ENCODE measurements around the gene RUSF1.
"Not testable (repeated sequence)": the region's sequence is repeated elsewhere in the genome, so short reads cannot be mapped to it uniquely, and the experiment has no call there.

The RUSF1 gene

GRCh38 chr16:31487071-31487719 is 21.0 kb downstream of the RUSF1 start:
- no peak for DNase-seq (ENCODE audit: low spot score)

DNA sequence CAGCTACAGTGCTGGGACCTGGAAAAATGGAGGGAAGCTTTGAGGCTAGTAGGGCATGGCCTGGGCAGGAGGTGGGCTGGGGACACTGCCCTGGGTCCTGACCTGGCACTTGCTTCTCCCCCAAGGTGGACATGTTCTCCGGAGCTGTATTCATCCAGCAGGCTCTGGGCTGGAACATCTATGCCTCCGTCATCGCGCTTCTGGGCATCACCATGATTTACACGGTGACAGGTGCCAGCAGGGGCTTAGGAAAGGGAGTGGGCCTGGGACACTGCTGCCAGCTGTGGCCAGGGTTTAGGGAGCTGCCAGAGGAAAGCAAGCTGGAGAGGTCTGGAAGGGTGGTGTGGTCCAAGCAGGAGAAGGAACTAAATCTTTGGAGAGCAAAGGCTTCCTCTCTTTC is 22.1 kb downstream of the RUSF1 start:
- DNase-seq (ENCODE audit: low spot score) = no peak

- no peak for DNase-seq (ENCODE audit: low spot score)
Observed at GRCh38 chr16:31485571-31485970, 22.6 kb downstream of the RUSF1 start.

- DNase-seq (ENCODE audit: low spot score) = no peak
Observed at GRCh38 chr16:31484491-31485171, 23.6 kb downstream of the RUSF1 start.

GRCh38 chr16:31484048-31484447 is 24.1 kb downstream of the RUSF1 start:
- not testable (repeated sequence) for DNase-seq (ENCODE audit: low spot score)

- no peak for DNase-seq (ENCODE audit: low spot score)
Observed at GRCh38 chr16:31483081-31483480, 25.1 kb downstream of the RUSF1 start, which contains the start of gene SLC5A2. TSS of gene SLC5A2 (plus strand) at chr16:31483123. CDS start at chr16:31483137, 14 bp downstream.

DNA sequence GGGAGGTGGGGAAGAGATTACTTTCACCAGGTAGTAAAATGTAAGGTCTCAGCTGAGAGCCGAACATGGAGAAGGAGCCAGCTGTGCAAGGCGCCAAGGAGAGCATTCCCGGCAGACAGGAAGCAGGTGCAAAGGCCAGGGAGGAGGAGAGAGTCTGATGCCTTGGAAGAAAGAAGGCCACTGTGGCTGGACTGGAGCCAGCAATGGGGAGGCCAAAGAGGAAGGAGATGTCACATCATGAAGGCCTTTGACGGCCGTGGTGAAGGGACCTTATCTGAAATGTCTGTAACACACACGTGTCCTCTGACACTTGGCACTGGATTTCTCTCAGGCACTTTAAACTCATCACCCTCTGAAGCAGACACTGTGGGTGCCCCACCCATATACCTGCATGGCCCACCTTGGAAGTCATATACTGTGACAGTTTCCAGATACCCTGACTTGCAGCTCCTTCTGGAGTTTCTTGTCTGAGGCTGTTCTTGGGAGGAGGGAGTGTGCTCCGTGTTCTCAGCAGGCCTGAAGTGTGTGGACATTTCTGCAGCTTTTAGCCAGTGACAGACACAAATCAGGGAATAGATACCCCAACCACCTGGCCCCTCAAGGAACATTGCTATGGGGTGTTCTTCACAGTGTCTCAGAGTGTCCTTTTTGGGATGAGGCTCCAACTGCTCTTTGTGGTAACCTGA is 27.2 kb downstream of the RUSF1 start:
- DNase-seq (ENCODE audit: low spot score) = no peak

DNA sequence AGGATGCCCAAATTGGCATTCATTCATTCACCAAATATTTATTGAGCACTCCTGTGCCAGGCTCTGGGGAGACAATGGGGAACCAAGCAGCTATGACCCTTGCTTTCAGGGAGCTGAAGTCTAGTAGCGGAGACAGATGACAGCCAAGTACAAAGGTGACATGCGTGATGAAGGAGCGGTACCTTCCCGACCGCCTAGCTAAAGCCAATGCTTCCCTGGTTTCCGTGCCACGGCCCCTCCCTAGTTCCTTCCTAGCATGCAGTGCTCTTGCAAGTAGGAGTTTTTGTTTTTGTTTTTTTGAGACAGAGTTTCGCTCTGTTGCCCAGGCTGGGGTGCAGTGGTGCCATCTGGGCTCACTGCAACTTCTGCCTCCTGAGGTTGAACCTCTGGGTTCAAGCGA is 28.4 kb downstream of the RUSF1 start:
- DNase-seq (ENCODE audit: low spot score) = no peak

GRCh38 chr16:31478956-31479355 is 29.2 kb downstream of the RUSF1 start:
- no peak for DNase-seq (ENCODE audit: low spot score)

DNA sequence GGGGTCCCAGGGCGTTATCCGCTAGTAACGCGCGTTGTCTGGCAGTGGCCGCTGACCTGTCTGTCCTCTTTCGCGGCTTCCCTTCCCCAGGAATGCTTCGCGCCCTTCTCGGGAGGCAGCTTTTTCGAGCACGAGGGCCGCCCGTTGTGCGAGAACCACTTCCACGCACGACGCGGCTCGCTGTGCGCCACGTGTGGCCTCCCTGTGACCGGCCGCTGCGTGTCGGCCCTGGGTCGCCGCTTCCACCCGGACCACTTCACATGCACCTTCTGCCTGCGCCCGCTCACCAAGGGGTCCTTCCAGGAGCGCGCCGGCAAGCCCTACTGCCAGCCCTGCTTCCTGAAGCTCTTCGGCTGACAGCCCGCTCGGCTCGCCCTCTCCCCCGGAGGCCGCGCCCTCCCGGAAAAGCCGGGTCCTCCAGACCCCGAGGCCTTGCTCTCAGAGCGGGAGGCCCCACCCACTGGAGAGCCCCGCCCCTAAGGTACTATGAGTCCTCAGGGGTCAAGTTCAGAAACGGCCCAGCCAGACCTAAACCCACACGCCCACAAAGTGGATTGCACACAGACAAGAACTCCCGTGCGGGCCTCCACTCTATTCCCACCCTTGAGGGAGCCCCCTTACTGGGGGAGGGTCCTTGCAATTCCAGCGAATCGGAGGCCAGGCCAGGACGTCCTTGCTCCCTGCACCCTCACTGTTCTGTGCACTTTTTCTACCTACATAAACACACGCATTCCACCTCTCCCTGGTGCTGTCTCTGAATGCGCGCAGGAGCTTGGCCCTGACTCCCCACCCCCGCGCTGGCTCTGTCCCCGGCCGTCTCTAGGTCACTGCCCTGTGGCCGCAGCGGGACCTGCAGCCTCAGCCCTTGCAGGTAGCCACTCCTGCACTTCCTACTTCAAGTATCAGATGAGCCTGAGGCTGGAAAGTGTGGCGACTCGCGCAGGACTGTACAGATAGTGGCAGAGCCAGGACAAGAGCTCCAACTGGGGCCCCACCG is 30.7 kb downstream of the RUSF1 start:
- DNase-seq (ENCODE audit: low spot score) = no peak

GRCh38 chr16:31476303-31477219 is 31.6 kb downstream of the RUSF1 start:
- DNase-seq (ENCODE audit: low spot score) = peak; percentile 81

GRCh38 chr16:31475946-31476302 is 32.3 kb downstream of the RUSF1 start:
- no peak for DNase-seq (ENCODE audit: low spot score)

DNA sequence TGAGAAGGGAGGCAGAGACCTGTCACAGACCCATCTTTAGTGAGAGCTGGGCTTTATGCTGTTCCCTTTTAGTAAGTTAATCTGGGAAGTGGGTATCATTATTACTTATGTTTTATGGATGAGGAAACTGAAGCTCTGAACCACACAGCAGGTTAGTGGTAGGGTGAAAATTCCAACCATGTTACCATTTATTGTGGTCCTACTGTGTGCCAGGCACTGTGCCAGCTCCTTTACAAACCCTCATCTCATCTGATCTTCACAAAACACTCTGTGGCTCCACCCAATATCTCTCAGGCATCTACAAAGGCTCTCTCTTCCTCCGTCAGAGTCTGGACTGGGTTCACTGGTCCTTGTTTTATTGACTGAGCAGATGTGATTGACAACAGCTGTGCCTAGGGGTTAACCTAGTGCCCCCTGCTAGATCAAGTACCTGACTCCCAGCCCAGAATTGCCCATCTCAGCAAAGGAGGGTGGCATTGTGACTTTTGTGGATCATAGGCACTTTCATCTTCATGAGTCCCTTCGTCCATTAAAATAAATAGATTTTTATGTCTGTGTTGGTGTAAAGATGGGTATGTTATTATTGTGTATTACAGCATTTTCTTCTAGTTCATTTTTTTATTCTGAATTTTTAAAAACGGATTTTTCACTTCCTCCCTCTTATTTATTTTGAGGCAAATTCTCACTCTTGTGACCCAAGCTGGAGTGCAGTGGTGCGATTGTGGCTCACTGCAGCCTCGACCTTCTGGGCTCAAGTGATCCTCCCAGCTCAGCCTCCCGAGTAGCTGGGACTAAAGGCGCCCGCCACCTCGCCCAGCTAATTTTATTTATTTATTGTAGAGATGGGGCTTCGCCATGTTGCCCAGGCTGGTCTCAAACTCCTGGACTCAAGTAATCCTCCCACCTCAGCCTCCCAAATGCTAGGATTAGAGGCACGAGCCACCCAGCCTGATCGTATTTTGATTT is 33.1 kb downstream of the RUSF1 start:
- DNase-seq (ENCODE audit: low spot score) = no peak

DNA sequence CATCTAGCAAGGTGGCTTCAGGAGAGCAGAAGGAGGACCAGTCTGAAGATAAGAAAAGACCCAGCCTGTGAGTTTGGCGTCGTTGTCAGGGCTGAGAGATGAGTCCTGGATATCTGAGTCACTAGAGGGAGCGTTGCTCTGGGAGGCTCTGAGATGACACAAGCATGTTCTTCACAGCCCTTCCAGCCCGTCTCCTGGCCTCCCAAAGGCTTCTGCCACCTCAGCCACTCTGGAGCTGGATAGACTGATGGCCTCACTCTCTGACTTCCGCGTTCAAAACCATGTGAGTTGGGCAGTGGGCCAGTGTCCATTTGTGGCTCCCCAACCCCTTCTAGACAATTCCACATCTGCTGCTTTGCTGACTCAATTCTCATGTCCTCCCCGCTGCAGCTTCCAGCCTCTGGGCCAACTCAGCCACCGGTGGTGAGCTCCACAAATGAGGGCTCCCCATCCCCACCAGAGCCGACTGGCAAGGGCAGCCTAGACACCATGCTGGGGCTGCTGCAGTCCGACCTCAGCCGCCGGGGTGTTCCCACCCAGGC is 33.9 kb downstream of the RUSF1 start:
- no peak for DNase-seq (ENCODE audit: low spot score)

- DNase-seq (ENCODE audit: low spot score) = no peak
Observed at GRCh38 chr16:31473264-31473984, 34.8 kb downstream of the RUSF1 start.

DNA sequence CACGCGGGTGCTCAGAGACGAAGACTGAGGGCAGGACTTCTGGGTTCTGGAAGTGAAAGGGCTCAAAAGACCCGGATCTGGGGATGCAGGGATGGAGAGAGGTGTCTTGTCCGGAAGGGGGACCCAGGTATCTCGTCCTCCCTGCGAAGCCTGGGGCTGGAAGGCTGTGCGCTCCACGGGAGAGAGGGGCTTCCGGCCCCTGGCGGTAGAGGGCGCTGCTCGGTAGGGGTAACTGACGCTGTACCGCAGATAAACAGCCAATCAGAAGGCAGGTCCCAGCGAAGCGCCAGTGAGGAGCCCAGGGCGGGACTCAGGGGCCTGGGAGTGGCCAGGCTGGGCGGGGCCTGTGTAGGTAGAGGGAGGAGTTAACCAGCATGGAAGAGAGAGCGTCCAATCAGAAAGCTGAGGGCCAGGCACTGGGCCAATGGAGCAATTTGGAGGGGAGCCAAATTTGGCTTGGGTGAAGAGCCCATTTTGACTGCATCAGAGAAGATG is 35.4 kb downstream of the RUSF1 start:
- peak; percentile 32 for DNase-seq (ENCODE audit: low spot score)

- no peak for DNase-seq (ENCODE audit: low spot score)
Observed at GRCh38 chr16:31471875-31472708, 36.1 kb downstream of the RUSF1 start, which contains the start of gene TGFB1I1. TSS of gene TGFB1I1 (plus strand) at chr16:31472152. CDS start at chr16:31472189, 37 bp downstream.

Measured in activated CD4-positive, alpha-beta T cell treated with anti-CD3 and anti-CD28 coated beads, Interleukin-2, Interleukin-4, amounts not matched to agents 100 ng/mL and 50 ng/mL, durations not matched to agents 16 hours and 8 hours (primary cell).